Cerebellar nuclear complex (tissue), 1 donor: ENCODE data around the gene DISP1.

ENCODE experiments used
- DNase-seq, 2 experiments: peaks; one replicate each; lab custom pipeline; 2025; lab: John Stamatoyannopoulos, UW

DISP1 gene, protein sequence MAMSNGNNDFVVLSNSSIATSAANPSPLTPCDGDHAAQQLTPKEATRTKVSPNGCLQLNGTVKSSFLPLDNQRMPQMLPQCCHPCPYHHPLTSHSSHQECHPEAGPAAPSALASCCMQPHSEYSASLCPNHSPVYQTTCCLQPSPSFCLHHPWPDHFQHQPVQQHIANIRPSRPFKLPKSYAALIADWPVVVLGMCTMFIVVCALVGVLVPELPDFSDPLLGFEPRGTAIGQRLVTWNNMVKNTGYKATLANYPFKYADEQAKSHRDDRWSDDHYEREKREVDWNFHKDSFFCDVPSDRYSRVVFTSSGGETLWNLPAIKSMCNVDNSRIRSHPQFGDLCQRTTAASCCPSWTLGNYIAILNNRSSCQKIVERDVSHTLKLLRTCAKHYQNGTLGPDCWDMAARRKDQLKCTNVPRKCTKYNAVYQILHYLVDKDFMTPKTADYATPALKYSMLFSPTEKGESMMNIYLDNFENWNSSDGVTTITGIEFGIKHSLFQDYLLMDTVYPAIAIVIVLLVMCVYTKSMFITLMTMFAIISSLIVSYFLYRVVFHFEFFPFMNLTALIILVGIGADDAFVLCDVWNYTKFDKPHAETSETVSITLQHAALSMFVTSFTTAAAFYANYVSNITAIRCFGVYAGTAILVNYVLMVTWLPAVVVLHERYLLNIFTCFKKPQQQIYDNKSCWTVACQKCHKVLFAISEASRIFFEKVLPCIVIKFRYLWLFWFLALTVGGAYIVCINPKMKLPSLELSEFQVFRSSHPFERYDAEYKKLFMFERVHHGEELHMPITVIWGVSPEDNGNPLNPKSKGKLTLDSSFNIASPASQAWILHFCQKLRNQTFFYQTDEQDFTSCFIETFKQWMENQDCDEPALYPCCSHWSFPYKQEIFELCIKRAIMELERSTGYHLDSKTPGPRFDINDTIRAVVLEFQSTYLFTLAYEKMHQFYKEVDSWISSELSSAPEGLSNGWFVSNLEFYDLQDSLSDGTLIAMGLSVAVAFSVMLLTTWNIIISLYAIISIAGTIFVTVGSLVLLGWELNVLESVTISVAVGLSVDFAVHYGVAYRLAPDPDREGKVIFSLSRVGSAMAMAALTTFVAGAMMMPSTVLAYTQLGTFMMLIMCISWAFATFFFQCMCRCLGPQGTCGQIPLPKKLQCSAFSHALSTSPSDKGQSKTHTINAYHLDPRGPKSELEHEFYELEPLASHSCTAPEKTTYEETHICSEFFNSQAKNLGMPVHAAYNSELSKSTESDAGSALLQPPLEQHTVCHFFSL (N-terminal part only)

GRCh38 chr1:222814536-222815439 lies at the start of gene DISP1:
TSS of gene DISP1 (plus strand) at chr1:222815039. CDS start at chr1:222942824, 127,785 bp downstream.
- peak in 1 of 2 experiments; percentile 56 for DNase-seq

DNA sequence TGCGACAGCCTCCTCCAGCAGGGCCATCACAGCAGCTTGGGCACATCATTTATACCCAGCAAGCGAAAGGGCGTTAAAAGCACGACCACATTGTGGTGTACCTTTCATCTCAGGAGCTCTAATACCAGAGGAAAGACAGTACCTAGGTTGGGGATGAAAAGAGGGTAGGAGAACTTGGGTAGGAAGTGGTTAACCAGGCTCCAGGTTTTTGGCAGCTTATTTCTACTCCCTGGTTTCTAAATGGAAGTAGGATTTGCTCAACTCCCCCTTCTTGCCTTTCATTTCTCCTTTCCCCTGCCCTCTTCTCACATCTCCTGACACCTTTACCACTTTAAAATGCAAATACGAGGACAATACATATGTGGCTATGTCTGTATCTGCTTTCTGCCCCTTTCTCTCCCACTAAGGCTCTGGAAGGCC lies 47.7 kb upstream of the DISP1 start:
- no peak for DNase-seq

- DNase-seq, result no peak
Observed at GRCh38 chr1:222768592-222768991, 46.2 kb upstream of the DISP1 start.

GRCh38 chr1:222769181-222769580 lies 45.7 kb upstream of the DISP1 start:
- no peak for DNase-seq

GRCh38 chr1:222769971-222770620 lies 44.7 kb upstream of the DISP1 start:
- no peak for DNase-seq

DNA sequence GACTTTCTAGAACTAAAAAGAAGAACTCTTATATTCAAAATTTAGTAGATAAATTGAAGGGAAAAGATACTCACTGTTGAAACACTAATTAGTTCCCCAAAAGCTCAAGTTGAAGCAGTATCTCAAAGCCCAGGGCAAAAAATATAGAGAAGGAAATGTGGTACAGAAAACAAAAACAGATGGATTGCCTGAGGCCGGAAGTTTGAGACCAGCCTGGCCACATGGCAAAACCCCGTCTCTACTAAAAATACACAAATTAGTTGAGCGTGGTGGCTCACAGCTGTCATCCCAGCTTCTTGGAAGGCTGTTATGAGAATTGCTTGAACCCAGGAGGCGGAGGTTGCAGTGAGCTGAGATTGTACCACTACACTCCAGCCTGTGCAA lies 41.9 kb upstream of the DISP1 start:
- DNase-seq, result peak in 1 of 2 experiments; percentile 43

DNA sequence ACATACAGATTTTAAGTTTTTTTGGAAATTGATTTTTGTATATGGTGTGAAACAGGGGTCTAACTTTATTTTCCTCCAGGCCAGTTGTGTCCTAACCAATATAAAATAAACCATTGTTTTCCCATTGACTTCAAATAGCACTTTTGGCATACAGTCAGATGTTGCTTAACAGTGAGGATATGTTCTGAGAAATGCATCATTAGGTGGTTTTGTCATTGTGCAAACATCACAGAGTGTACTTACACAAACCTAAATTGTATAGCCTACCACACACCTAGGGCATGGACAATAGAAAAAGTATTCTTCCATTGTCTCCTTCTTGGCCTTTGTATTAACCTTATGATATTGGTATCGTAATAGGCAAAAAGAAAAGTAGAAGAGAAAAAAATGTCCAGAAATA lies 37.4 kb upstream of the DISP1 start:
- no peak for DNase-seq

DNA sequence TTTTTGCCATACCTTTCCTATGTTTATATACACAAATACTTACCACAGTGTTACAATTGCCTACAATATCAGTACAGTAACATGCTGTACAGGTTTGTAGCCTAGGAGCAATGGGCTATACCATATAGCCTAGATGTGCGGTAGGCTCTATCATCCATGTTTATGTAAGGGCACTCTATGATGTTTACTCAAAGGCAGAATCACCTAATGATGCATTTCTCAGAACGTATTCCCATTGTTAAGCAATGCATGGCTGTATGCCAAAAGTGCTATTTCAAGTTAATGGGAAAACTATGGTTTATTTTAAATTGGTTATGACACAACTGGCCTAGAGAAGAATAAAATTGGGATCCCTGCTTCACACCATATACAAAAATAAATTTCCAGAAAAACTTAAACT lies 36.9 kb upstream of the DISP1 start:
- DNase-seq, result no peak

- DNase-seq, result no peak
Observed at GRCh38 chr1:222781251-222781650, 33.6 kb upstream of the DISP1 start.

GRCh38 chr1:222783051-222783450 lies 31.8 kb upstream of the DISP1 start:
- DNase-seq, result no peak

DNA sequence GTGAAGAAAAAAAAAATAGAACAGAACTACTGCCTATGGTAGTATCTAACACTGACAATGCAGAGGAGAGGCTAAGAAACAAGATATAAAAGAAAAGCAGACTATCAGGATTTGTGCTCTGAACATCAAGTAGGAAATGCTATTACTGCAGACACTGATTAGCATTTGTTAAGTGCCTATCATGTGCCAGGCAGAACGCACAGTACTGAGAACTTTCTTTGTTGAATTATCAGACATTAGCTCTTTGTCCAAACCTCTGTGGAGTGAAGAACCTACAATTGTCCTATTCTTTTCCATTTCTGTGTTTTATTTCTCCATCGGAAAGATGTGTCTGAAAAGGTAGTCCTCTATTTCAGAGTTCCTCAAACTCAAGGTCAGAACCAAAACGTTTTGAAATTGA lies 30.5 kb upstream of the DISP1 start:
- DNase-seq, result no peak

DNA sequence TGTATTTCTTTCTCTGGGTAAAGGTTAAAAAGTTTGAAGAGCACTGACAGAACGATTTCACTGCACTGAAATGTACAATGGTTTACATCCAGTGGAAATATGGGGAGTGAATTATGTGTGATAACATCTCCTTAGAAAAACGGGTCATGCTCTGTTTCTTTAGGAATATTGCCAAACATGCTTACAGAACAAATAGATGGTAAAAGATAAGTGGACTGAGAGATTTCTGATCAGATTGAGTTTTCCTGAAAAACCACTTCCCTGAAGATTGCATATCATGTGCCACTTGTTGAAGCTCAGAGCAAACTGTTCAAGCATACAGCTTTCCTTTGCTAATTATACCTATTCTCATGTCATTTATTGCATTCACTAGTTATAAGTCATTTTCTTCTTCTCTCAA lies 29.9 kb upstream of the DISP1 start:
- no peak for DNase-seq

GRCh38 chr1:222785529-222785928 lies 29.3 kb upstream of the DISP1 start:
- DNase-seq, result no peak

- no peak for DNase-seq
Observed at GRCh38 chr1:222786121-222786520, 28.7 kb upstream of the DISP1 start.

DNA sequence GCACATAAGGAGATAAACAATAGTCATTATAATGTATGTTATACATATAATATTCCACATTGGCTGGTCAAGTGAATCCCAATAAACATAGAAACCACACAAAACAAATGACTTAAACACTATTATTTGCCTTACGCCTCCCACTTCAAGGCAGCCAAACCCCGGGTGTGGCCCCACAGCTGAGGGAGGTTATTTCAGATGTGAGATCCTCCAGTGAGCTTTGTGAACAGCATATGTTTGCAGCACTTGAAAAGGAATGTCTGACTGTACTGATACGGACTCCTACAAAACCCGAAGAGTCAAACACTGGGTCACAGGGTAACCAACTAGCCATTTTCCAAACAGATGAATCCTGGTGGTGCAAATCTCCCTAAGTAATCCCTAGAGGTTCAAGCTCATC lies 27.1 kb upstream of the DISP1 start:
- DNase-seq, result no peak

DNA sequence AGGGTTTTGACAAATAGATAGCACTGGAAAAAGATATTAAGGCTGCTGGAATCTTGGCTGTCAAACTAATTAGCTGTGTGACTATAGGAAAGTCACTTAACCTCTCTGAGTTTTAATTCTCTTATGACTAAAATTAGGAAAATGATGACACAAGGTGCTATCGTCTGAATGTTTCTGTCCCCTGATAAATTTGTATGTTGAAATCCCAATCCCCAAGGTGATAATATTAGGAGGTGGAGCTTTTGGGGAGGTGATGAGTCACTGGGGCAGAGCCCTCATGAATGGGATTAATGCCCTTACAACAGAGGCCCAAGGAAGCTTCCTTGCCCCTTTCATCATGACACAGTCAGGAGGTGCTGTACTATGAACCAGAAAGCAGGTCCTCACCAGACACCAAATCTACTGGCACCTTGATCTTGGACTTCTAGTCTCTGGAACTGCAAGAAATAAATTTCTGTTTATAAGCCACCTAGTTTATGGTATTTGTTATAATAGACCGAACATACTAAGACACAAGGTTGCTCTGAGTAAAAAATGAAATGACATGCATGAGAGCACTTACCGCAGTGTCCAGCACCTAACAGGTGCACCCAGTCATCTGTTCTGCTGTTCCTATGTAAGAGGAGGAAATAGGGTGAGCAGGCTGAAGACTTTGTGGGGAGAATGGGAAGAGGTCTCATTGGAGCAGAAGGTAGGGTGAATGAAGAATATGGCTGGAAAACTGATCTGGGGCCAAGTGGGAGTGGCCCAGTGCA lies 26.3 kb upstream of the DISP1 start:
- DNase-seq, result no peak

GRCh38 chr1:222790115-222790514 lies 24.7 kb upstream of the DISP1 start:
- DNase-seq, result no peak

DNA sequence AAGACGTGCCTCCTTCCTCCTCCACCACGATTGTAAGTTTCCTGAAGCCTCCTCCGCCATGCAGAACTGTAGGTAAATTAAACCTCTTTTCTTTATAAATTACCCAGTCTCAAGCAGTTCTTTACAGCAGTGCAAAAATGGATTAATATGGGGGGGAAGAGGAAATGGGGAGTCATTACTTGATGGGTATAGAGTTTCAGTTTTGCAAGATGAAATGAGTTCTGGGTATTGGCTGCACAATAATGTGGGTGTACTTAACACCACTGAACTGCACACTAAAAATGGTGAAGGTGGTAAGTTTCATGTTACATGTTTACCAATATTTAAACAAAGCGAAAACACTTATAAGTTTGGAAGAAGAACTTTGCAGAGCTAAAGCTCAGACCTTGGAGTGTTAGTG lies 24.3 kb upstream of the DISP1 start:
- no peak for DNase-seq

- no peak for DNase-seq
Observed at GRCh38 chr1:222791006-222791710, 23.7 kb upstream of the DISP1 start.
